SK-N-SH (cell line): ENCODE data around the gene CACNA1A. TPM values are rescaled to one million over a fixed set of nuclear protein-coding genes. Genes with fewer than 3 reads are reported as not detected.

Experiments
- CTCF ChIA-PET: fragments of 300-600, 350-600 bp; formaldehyde crosslinking; extraction: SDS; loops from one replicate; lab custom pipeline; 2021; lab: Yijun Ruan, JAX
- POLR2A ChIA-PET: fragments of 350-600 bp; sonication (Branson Sonifier 250); formaldehyde crosslinking; extraction: SDS; loops from one replicate; lab custom pipeline; 2020; ENCODE audit warnings: antibody characterized with exemption, inconsistent platforms; lab: Yijun Ruan, JAX
- DNase-seq: peaks from one replicate; pipeline ENCODE4 v3.0.0; 2012
- H2AFZ ChIP-seq: fragments of 200-600 bp; sonication (generic); 2 replicates; pipeline ENCODE4 v1.8.1; 2016; ENCODE audit warnings: antibody characterized with exemption, mild to moderate bottlenecking, low read depth
- H3F3A ChIP-seq: fragments of 200-600 bp; sonication (generic); replicated peaks from 2 replicates; pipeline ENCODE3; 2016; ENCODE audit warnings: antibody characterized with exemption, mild to moderate bottlenecking; ENCODE audit not compliant: insufficient read depth
- H3K27ac ChIP-seq, 2 experiments: fragments of 200-500 bp in 1 of 2; fragments of 200-600 bp in 1 of 2; sonication (Bioruptor generic) in 1 of 2; sonication (generic), shearing (Covaris generic) in 1 of 2; 2 replicates each; pipeline versions ENCODE4 v1.5.1 to v1.6.1; 2014 to 2016; ENCODE audit warnings: low read depth in 2 of 2, inconsistent platforms in 1 of 2, low read length in 1 of 2, mild to moderate bottlenecking in 1 of 2, mixed read lengths in 1 of 2
- H3K27me3 ChIP-seq: fragments of 200-600 bp; sonication (generic), shearing (Covaris generic); 2 replicates; pipeline ENCODE4 v1.6.1; 2016; ENCODE audit warnings: mixed run types; ENCODE audit not compliant: insufficient read depth
- H3K36me3 ChIP-seq, 2 experiments: fragments of 200-500 bp in 1 of 2; fragments of 200-600 bp in 1 of 2; sonication (Bioruptor generic) in 1 of 2; sonication (generic) in 1 of 2; replicated peaks in 1 of 2; 2 replicates each; pipeline versions ENCODE3 to v1.5.1; 2014 to 2016; ENCODE audit warnings: low read length in 1 of 2, mild to moderate bottlenecking in 1 of 2; ENCODE audit not compliant: insufficient read depth in 2 of 2, control insufficient read depth in 1 of 2
- H3K4me1 ChIP-seq, 2 experiments: fragments of 200-500 bp in 1 of 2; fragments of 200-600 bp in 1 of 2; sonication (Bioruptor generic) in 1 of 2; sonication (generic), shearing (Covaris generic) in 1 of 2; 2 replicates each; pipeline versions ENCODE4 v1.5.1 to v1.6.1; 2014 to 2016; ENCODE audit warnings: low read depth in 1 of 2, low read length in 1 of 2, mixed run types in 1 of 2; ENCODE audit not compliant: insufficient read depth in 2 of 2, control insufficient read depth in 1 of 2
- H3K4me2 ChIP-seq: fragments of 200-600 bp; sonication (generic), shearing (Covaris generic); 2 replicates; pipeline ENCODE4 v1.6.1; 2017; ENCODE audit warnings: mixed run types
- H3K4me3 ChIP-seq, 2 experiments: fragments of 200-500 bp in 1 of 2; fragments of 200-600 bp in 1 of 2; sonication (Bioruptor generic) in 1 of 2; sonication (generic), shearing (Covaris generic) in 1 of 2; 2 replicates each; pipeline versions ENCODE4 v1.5.1 to v1.8.1; 2014 to 2016; ENCODE audit warnings: low read depth in 2 of 2, inconsistent platforms in 1 of 2, low read length in 1 of 2, mild to moderate bottlenecking in 1 of 2, mixed read lengths in 1 of 2, moderate library complexity in 1 of 2
- H3K79me2 ChIP-seq: fragments of 200-600 bp; sonication (generic); 2 replicates; pipeline ENCODE4 v1.8.1; 2017; ENCODE audit warnings: mild to moderate bottlenecking; ENCODE audit not compliant: insufficient read depth
- H3K9ac ChIP-seq: fragments of 200-600 bp; sonication (generic); 2 replicates; pipeline ENCODE4 v1.6.1; 2017; ENCODE audit warnings: mixed run types
- H3K9me2 ChIP-seq: fragments of 200-600 bp; sonication (generic); 2 replicates; pipeline ENCODE4 v1.6.1; 2017; ENCODE audit warnings: mixed run types
- H3K9me3 ChIP-seq: fragments of 200-600 bp; sonication (generic); 2 replicates; pipeline ENCODE4 v1.6.1; 2017; ENCODE audit warnings: mixed run types, mild to moderate bottlenecking, moderate library complexity
- H4K20me1 ChIP-seq: fragments of 200-600 bp; sonication (generic); 2 replicates; pipeline ENCODE4 v1.6.1; 2017; ENCODE audit warnings: mild to moderate bottlenecking, mixed run types; ENCODE audit not compliant: insufficient read depth
- CHD2 ChIP-seq: fragments of 150-350 bp; IDR thresholded peaks from 2 replicates; pipeline ENCODE4 v1.6.1; 2018; ENCODE audit warnings: low read length; ENCODE audit not compliant: partially characterized antibody
- FOSL2 ChIP-seq: IDR thresholded peaks from 2 replicates; pipeline ENCODE4 v1.4.0; 2012; ENCODE audit warnings: low read depth, mild to moderate bottlenecking, moderate library complexity, borderline replicate concordance
- GABPA ChIP-seq: IDR thresholded peaks from 2 replicates; pipeline ENCODE4 v1.4.0; 2012; ENCODE audit warnings: low read depth, mild to moderate bottlenecking
- MEF2A ChIP-seq: IDR thresholded peaks from 2 replicates; pipeline ENCODE4 v1.4.0; 2012; ENCODE audit warnings: low read depth, borderline replicate concordance
- MXI1 ChIP-seq: IDR thresholded peaks from 2 replicates; pipeline ENCODE4 v1.6.1; 2012; ENCODE audit warnings: mild to moderate bottlenecking, low read depth, low read length, improper control_type of control experiment
- NFIC ChIP-seq: IDR thresholded peaks from 2 replicates; pipeline ENCODE4 v1.4.0; 2012; ENCODE audit warnings: borderline replicate concordance
- POLR2AphosphoS5 ChIP-seq: IDR thresholded peaks from 2 replicates; pipeline ENCODE4 v1.6.1; 2012; ENCODE audit warnings: low read depth, low read length
- SMC3 ChIP-seq: IDR thresholded peaks from 2 replicates; pipeline ENCODE4 v1.6.1; 2012; ENCODE audit warnings: low read depth, low read length, improper control_type of control experiment
- WGBS: methylation state at CpG from one replicate; pipeline ENCODE4 v1.1.6; 2017; ENCODE audit warnings: low lambda C conversion rate; 5-methylcytosine and 5-hydroxymethylcytosine counted together
- polyA plus RNA-seq, 3 experiments: library from polyadenylated mRNA; depleted of rRNA; stranded (reverse); fragments of >200 nt; gene quantifications; 2 replicates each; pipeline ENCODE4 v1.2.3, GENCODE V29; 2012
- TF ChIP-seq, protein P1 (sequence below): IDR thresholded peaks from 2 replicates; pipeline ENCODE4 v1.4.0; 2012; ENCODE audit warnings: low read depth
- TF ChIP-seq, protein P2 (sequence below): IDR thresholded peaks from 2 replicates; pipeline ENCODE4 v1.4.0; 2012; ENCODE audit warnings: low read depth, borderline replicate concordance

The CACNA1A gene
- polyA plus RNA-seq, 1 of the 3 experiments (the other 2 are of a cell fraction), result 1.3 TPM

DNA sequence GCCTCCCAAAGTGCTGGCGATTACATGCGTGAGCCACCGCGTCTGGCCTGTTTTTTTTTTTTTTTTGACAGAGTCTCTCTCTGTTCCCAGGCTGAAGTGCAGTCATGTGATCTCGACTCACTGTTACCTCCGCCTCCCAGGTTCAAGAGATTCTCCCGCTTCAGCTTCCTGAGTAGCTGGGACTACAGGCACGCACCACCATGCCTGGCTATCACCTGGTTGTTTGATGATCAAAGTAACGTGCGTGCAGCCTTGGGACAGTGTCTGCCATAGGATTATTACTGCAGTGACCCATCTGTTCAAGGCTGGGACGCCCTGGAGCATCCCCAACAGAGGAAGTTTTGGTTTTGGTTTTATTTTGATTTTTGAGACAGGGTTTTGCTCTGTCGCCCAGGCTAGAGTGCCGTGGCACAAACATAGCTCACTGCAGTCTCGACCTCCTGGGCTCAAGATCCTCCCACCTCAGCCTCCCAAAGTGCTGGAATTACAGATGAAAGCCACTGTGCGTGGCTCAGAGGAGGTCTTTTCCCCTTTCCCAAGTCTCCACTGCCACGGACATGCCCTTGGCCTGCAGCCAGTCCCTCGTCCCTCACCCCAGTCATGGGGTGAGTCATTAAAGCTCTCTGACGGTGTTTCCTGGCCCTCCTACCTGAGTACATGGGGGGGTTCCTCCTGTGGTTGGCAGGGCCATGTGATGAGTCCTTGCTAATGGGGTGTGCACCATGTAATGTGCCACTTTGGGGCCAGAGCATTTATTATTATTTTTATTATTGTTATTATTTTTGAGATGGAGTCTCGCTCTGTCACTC, 290.5 kb downstream of the CACNA1A start:
- DNase-seq, result no peak
- ChIA-PET POLR2A (no interaction called here), CTCF (interaction anchor here (1.3 kb wide), 2 partner anchors 45 to 373 kb away, joined by 3 to 4 read pairs; no protein-coding TSS in a partner anchor)
- Histone ChIP-seq H3K4me1 (no peaks in the 10 kb centered on the region), H3K36me3 (no peaks in the 10 kb centered on the region), H3K27ac (no peak overlapping the region), H3K9ac (no peak overlapping the region), H2AFZ (peak overlapping the region; percentile 63; the same call in 1 of the 2 replicates), H3K79me2 (no peaks in the 10 kb centered on the region), H4K20me1 (no peaks in the 10 kb centered on the region), H3K27me3 (no peaks in the 10 kb centered on the region), H3K9me2 (no peaks in the 10 kb centered on the region), H3K4me3 (no peak overlapping the region), H3F3A (no peaks in the 10 kb centered on the region), H3K4me2 (peak overlapping the region; percentile 45; the same call in 1 of the 2 replicates), H3K9me3 (no peaks in the 10 kb centered on the region)
- TF ChIP-seq GABPA (no peak), MEF2A (no peak), NFIC (peak; percentile 71), FOSL2 (peak; percentile 42)
- TF ChIP-seq, protein P1, sequence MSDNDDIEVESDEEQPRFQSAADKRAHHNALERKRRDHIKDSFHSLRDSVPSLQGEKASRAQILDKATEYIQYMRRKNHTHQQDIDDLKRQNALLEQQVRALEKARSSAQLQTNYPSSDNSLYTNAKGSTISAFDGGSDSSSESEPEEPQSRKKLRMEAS, result no peak
- WGBS, result 35% methylated on average over 18 of the region's 19 CpGs

DNA sequence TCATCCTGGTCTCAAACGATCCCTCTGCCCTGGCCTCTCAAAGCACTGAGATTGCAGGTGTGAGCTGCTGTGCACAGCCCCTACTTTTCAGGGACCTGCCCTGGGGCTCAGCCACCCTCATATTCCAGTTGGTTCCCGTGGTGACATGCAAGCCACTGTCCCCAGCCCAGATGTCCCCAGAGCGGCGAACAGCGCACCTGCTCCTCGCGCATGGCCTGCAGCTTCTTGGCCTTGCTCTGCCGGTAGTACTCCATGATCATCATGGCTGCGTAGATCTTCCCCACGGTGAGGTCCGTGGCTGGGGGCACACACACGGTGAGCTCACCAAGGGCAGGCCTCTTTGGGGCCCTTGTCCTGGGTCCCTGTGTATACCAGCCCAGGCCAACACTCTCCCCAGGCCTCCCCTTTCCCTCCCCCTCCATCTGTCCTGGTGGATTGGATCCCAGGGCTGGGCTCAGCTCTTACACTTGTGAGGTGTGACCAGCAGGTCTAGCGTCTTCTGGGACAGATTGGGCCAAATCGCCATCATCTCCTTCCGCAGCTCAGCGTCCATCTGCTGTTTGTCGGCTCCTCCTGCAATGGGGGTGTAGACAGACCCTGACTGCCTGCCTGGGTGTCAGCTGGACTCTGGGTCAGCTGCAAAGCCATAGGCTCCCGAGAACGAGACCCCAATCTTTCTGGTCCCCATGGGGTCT, 292.1 kb downstream of the CACNA1A start:
- H3K4me2 ChIP-seq, result no peak overlapping the region
- ChIA-PET CTCF (interaction anchor here (0.7 to 1.0 kb wide), 2 partner anchors 50 to 64 kb away, joined by 3 read pairs; no protein-coding TSS in a partner anchor), POLR2A (no interaction called here)
- no peaks in the 10 kb centered on the region for H3K9me3 ChIP-seq
- no peaks in the 10 kb centered on the region for H3K9me2 ChIP-seq
- H4K20me1 ChIP-seq, result no peaks in the 10 kb centered on the region
- H3K4me1 ChIP-seq, result no peaks in the 10 kb centered on the region
- DNase-seq, result no peak
- no peaks in the 10 kb centered on the region for H3K79me2 ChIP-seq
- H3K9ac ChIP-seq, result no peak overlapping the region
- 73% methylated on average over 14 of the region's 19 CpGs for WGBS
- no peaks in the 10 kb centered on the region for H3K27me3 ChIP-seq
- no peaks in the 10 kb centered on the region for H3F3A ChIP-seq
- TF ChIP-seq POLR2AphosphoS5 (no peak), SMC3 (no peak), CHD2 (no peak), MXI1 (no peak)
- TF ChIP-seq, protein P2, sequence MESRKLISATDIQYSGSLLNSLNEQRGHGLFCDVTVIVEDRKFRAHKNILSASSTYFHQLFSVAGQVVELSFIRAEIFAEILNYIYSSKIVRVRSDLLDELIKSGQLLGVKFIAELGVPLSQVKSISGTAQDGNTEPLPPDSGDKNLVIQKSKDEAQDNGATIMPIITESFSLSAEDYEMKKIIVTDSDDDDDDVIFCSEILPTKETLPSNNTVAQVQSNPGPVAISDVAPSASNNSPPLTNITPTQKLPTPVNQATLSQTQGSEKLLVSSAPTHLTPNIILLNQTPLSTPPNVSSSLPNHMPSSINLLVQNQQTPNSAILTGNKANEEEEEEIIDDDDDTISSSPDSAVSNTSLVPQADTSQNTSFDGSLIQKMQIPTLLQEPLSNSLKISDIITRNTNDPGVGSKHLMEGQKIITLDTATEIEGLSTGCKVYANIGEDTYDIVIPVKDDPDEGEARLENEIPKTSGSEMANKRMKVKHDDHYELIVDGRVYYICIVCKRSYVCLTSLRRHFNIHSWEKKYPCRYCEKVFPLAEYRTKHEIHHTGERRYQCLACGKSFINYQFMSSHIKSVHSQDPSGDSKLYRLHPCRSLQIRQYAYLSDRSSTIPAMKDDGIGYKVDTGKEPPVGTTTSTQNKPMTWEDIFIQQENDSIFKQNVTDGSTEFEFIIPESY, result no peak
- no peak overlapping the region for H3K27ac ChIP-seq
- H2AFZ ChIP-seq, result no peak overlapping the region
- H3K36me3 ChIP-seq, result no peaks in the 10 kb centered on the region
- H3K4me3 ChIP-seq, result no peak overlapping the region
